Measurements from ENCODE around the gene CHIC2.
"Not testable (repeated sequence)": the region's sequence is repeated elsewhere in the genome, so short reads cannot be mapped to it uniquely, and the experiment has no call there.

Gene CHIC2

GRCh38 chr4:54064317-54065111 is at the start of gene CHIC2:
Gene CHIC2 (minus strand): TSS chr4:54064605. CDS start chr4:54064300, 305 bp downstream.
- DNase-seq (ENCODE audit: low read depth in 2 of 2) = peak; percentile 87 to 89

- not testable (repeated sequence) for DNase-seq (ENCODE audit: low read depth in 2 of 2)
Observed at GRCh38 chr4:54113206-54113605, 48.8 kb upstream of the CHIC2 start.

- DNase-seq (ENCODE audit: low read depth in 2 of 2) = no peak
Observed at GRCh38 chr4:54110019-54110416, 45.6 kb upstream of the CHIC2 start.

GRCh38 chr4:54109241-54110018 is 45.0 kb upstream of the CHIC2 start:
- no peak for DNase-seq (ENCODE audit: low read depth in 2 of 2)

- DNase-seq (ENCODE audit: low read depth in 2 of 2) = no peak
Observed at GRCh38 chr4:54107951-54108748, 43.7 kb upstream of the CHIC2 start.

GRCh38 chr4:54104907-54105306 is 40.5 kb upstream of the CHIC2 start:
- no peak for DNase-seq (ENCODE audit: low read depth in 2 of 2)

- no peak for DNase-seq (ENCODE audit: low read depth in 2 of 2)
Observed at GRCh38 chr4:54103190-54103574, 38.8 kb upstream of the CHIC2 start.

- no peak for DNase-seq (ENCODE audit: low read depth in 2 of 2)
Observed at GRCh38 chr4:54102531-54103106, 38.2 kb upstream of the CHIC2 start.

GRCh38 chr4:54101190-54102041 is 37.0 kb upstream of the CHIC2 start:
- no peak for DNase-seq (ENCODE audit: low read depth in 2 of 2)

- no peak for DNase-seq (ENCODE audit: low read depth in 2 of 2)
Observed at GRCh38 chr4:54100595-54101189, 36.3 kb upstream of the CHIC2 start.

- DNase-seq (ENCODE audit: low read depth in 2 of 2) = no peak
Observed at GRCh38 chr4:54099748-54100574, 35.6 kb upstream of the CHIC2 start, which contains the start of gene GSX2. Gene GSX2 (plus strand): TSS chr4:54100163. CDS start chr4:54100345, 182 bp downstream.

- no peak for DNase-seq (ENCODE audit: low read depth in 2 of 2)
Observed at GRCh38 chr4:54099287-54099747, 34.9 kb upstream of the CHIC2 start.

GRCh38 chr4:54098375-54098774 is 34.0 kb upstream of the CHIC2 start:
- no peak for DNase-seq (ENCODE audit: low read depth in 2 of 2)

GRCh38 chr4:54097152-54097551 is 32.7 kb upstream of the CHIC2 start:
- no peak for DNase-seq (ENCODE audit: low read depth in 2 of 2)

GRCh38 chr4:54096295-54096962 is 32.0 kb upstream of the CHIC2 start:
- DNase-seq (ENCODE audit: low read depth in 2 of 2) = no peak

- no peak for DNase-seq (ENCODE audit: low read depth in 2 of 2)
Observed at GRCh38 chr4:54095110-54095825, 30.9 kb upstream of the CHIC2 start.

GRCh38 chr4:54094451-54094850 is 30.0 kb upstream of the CHIC2 start:
- no peak for DNase-seq (ENCODE audit: low read depth in 2 of 2)

All from fibroblast of skin of left biceps (primary cell).